Measurements from ENCODE around the gene KRT6A. TPM values are rescaled to one million over a fixed set of nuclear protein-coding genes. Genes with fewer than 3 reads are reported as not detected.

KRT6A gene
- total and polyA plus RNA-seq, 4 donors, result 0.02 to 0.05 TPM; not detected in 2

GRCh38 chr12:52526511-52526951 lies 33.5 kb upstream of the KRT6A start:
- Histone ChIP-seq H3K4me3 (ENCODE audit: low read depth in 1 of 3, low read length in 3 of 3) (no peak overlapping the region), H3K9ac (ENCODE audit: low read depth in 1 of 2, low read length in 2 of 2) (no peak overlapping the region), H3K27ac (ENCODE audit: low read depth in 1 of 2, low read length in 2 of 2) (no peak overlapping the region), H3K36me3 (ENCODE audit: control insufficient read depth in 4 of 4, insufficient read depth in 3 of 4, low read depth in 1 of 4, low read length in 3 of 4) (no peaks in the 10 kb centered on the region), H3K9me3 (ENCODE audit: control insufficient read depth in 4 of 4, low read length in 3 of 4) (no peaks in the 10 kb centered on the region), H3K27me3 (ENCODE audit: control insufficient read depth in 4 of 4, insufficient read depth in 4 of 4, low read length in 3 of 4) (no peaks in the 10 kb centered on the region), H3K4me1 (ENCODE audit: control insufficient read depth in 4 of 4, insufficient read depth in 4 of 4, low read length in 3 of 4) (no peaks in the 10 kb centered on the region)
- WGBS, result 77% methylated on average over 8 of the region's 8 CpGs
- DNase-seq (ENCODE audit: low spot score), result no peak
- TF ChIP-seq ZBTB33 (IDR thresholded peaks at IDR 0.05) (no peak), YY1 (IDR thresholded peaks at IDR 0.05) (no peak), HNF4A (conservative IDR thresholded peaks at IDR 0.05) (no peak), RAD21 (IDR thresholded peaks at IDR 0.05) (no peak), CTCF (IDR thresholded peaks at IDR 0.05; ENCODE audit: low read depth, low read length, missing input control) (no peak), REST (IDR thresholded peaks at IDR 0.05) (no peak), RXRA (IDR thresholded peaks at IDR 0.05) (no peak), GABPA (IDR thresholded peaks at IDR 0.05 in 1 of 2, conservative IDR thresholded peaks at IDR 0.05 in 1 of 2) (no peak), ATF3 (IDR thresholded peaks at IDR 0.05) (no peak), MAX (IDR thresholded peaks at IDR 0.05) (no peak), SP1 (IDR thresholded peaks at IDR 0.05) (no peak), FOXA2 (IDR thresholded peaks at IDR 0.05) (no peak), JUND (IDR thresholded peaks at IDR 0.05) (no peak), HNF4G (IDR thresholded peaks at IDR 0.05) (no peak), TAF1 (conservative IDR thresholded peaks at IDR 0.05) (no peak), FOXA1 (IDR thresholded peaks at IDR 0.05) (no peak), EGR1 (IDR thresholded peaks at IDR 0.05; ENCODE audit: low read depth in 2 of 2) (no peak), NR2F2 (IDR thresholded peaks at IDR 0.05) (no peak)
